ENCODE measurements around the gene ROR1. TPM values are rescaled to one million over a fixed set of nuclear protein-coding genes. Genes with fewer than 3 reads are reported as not detected.
A peak's percentile ranks its signal among the peaks of the same experiment; 100 is the strongest.

ROR1 gene
- total RNA-seq, 1 donor from 2014 or later, result 11.0 TPM

- H3K27ac Mint-ChIP-seq (ENCODE audit: unreplicated experiment), result no peak overlapping the region
- H3K36me3 Mint-ChIP-seq (ENCODE audit: low read depth), result no peaks in the 10 kb centered on the region
- H3K4me3 Mint-ChIP-seq, result no peak overlapping the region
- no peaks in the 10 kb centered on the region for H3K27me3 Mint-ChIP-seq (ENCODE audit: low read depth)
- no peaks in the 10 kb centered on the region for H3K9me3 Mint-ChIP-seq
- H3K4me1 Mint-ChIP-seq, result peaks cover 44% of the 10 kb centered on the region
- no peak for DNase-seq (ENCODE audit: low read depth, low spot score)
- no peak for TF ChIP-seq CTCF (conservative IDR thresholded peaks at IDR 0.05)
Observed at GRCh38 chr1:63843010-63843409, 69.2 kb downstream of the ROR1 start.

- no peak for TF ChIP-seq CTCF (conservative IDR thresholded peaks at IDR 0.05)
- Mint-ChIP-seq H3K4me1 (peaks cover 49% of the 10 kb centered on the region), H3K36me3 (ENCODE audit: low read depth) (no peaks in the 10 kb centered on the region), H3K4me3 (no peak overlapping the region), H3K9me3 (no peaks in the 10 kb centered on the region), H3K27ac (ENCODE audit: unreplicated experiment) (no peak overlapping the region), H3K27me3 (ENCODE audit: low read depth) (no peaks in the 10 kb centered on the region)
- DNase-seq (ENCODE audit: low read depth, low spot score), result no peak
Observed at GRCh38 chr1:63843884-63844283, 70.1 kb downstream of the ROR1 start.

GRCh38 chr1:63845346-63845745 lies 71.5 kb downstream of the ROR1 start:
- H3K27me3 Mint-ChIP-seq (ENCODE audit: low read depth), result no peaks in the 10 kb centered on the region
- H3K36me3 Mint-ChIP-seq (ENCODE audit: low read depth), result no peaks in the 10 kb centered on the region
- DNase-seq (ENCODE audit: low read depth, low spot score), result no peak
- H3K4me1 Mint-ChIP-seq, result peaks cover 56% of the 10 kb centered on the region
- no peaks in the 10 kb centered on the region for H3K9me3 Mint-ChIP-seq
- H3K4me3 Mint-ChIP-seq, result no peak overlapping the region
- H3K27ac Mint-ChIP-seq (ENCODE audit: unreplicated experiment), result no peak overlapping the region
- no peak for TF ChIP-seq CTCF (conservative IDR thresholded peaks at IDR 0.05)

GRCh38 chr1:63847308-63847910 lies 73.6 kb downstream of the ROR1 start:
- no peak for TF ChIP-seq CTCF (conservative IDR thresholded peaks at IDR 0.05)
- H3K36me3 Mint-ChIP-seq (ENCODE audit: low read depth), result no peaks in the 10 kb centered on the region
- peaks cover 60% of the 10 kb centered on the region for H3K4me1 Mint-ChIP-seq
- H3K27ac Mint-ChIP-seq (ENCODE audit: unreplicated experiment), result peak overlapping the region; percentile 28
- no peak overlapping the region for H3K4me3 Mint-ChIP-seq
- H3K9me3 Mint-ChIP-seq, result no peaks in the 10 kb centered on the region
- DNase-seq (ENCODE audit: low read depth, low spot score), result no peak
- no peaks in the 10 kb centered on the region for H3K27me3 Mint-ChIP-seq (ENCODE audit: low read depth)

GRCh38 chr1:63848733-63849132 lies 74.9 kb downstream of the ROR1 start:
- Mint-ChIP-seq H3K36me3 (ENCODE audit: low read depth) (no peaks in the 10 kb centered on the region), H3K4me1 (peaks cover 59% of the 10 kb centered on the region), H3K27ac (ENCODE audit: unreplicated experiment) (no peak overlapping the region), H3K27me3 (ENCODE audit: low read depth) (no peaks in the 10 kb centered on the region), H3K9me3 (no peaks in the 10 kb centered on the region), H3K4me3 (no peak overlapping the region)
- no peak for DNase-seq (ENCODE audit: low read depth, low spot score)
- TF ChIP-seq CTCF (conservative IDR thresholded peaks at IDR 0.05), result no peak

All from neural crest cell (in vitro differentiated cells).